Activated T-cell treated with anti-CD3 and anti-CD28 coated beads for 1 hour (primary cell): ENCODE data around the gene CEP170B.
"Not testable (repeated sequence)": the region's sequence is repeated elsewhere in the genome, so short reads cannot be mapped to it uniquely, and the experiment has no call there.

Experiments
- DNase-seq: peaks from one replicate; pipeline ENCODE4 v3.0.0-alpha.2; 2020; ENCODE audit warnings: low read depth

The CEP170B gene

DNA sequence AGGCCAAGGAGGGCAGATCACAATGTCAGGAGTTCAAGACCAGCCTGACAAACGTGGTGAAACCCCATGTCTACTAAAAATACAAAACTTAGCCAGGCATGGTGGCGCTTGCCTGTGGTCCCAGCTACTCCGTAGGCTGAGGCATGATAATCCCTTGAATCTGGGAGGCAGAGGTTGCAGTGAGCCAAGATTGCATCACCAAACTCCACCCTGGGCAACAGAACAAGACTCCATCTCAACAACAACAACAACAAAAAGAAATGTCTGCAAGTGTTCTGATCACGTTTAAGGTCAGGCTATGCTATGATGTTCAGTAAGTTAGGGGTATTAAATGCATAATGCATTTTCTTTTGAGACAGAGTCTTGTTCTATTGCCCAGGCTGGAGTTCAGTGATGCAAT is 52.9 kb downstream of the CEP170B start:
- DNase-seq = no peak

GRCh38 chr14:104919152-104919992 is 54.3 kb downstream of the CEP170B start:
- DNase-seq = not testable (repeated sequence)

DNA sequence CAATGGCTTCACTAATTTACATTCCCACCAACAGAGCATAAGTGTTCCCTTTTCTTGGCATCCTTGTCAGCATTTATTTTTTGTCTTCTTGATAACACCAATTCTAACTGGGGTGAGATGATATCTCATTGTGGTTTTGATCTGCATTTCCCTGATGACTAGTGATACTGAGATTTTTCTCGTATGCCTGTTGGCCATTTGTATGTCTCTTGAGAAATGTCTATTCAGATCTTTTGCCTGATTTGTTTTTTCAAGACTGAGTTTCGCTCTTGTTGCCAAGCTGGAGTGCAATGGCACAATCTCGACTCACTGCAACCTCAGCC is 54.9 kb downstream of the CEP170B start:
- DNase-seq = no peak

GRCh38 chr14:104923640-104924420 is 58.8 kb downstream of the CEP170B start:
- DNase-seq = no peak

DNA sequence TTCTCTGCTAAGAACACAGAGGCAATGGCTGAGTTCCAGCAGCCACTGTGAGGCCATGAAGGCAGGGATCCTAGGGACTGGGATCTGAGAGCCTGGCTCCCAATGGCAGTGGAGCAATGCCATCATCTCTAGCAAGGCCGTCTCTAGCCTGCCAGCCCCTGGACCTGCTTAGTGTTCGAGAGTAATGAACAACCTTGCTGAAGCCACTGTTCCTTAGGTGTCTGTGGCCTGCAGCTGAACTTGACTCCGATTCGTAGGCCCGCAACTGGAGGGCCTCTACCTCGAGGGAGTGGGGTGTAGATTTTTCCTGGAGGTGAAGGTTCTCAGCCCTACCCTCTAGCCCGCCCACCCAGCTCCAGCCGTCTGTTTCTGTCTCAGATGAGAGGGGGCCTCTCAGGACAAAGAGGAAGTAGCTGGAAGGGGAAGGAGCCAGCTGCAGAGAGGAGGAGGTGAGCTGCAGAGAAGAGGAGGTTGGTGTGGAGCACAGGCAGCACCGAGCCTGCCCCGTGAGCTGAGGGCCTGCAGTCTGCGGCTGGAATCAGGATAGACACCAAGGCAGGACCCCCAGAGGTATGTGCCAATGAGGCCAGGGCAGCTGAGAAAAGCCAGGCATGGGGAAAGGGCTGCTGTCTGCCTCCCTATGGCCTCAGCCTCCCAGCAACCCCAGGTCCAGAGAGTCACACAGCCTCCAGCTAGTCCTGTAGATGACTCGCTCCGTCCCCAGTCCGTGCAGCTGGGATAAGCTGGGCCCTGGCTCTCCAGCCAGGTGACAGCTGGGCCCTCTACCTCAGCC is 59.5 kb downstream of the CEP170B start, which contains the start of gene PLD4:
Gene PLD4, plus strand, starts transcription at position 459 of the 793 bp plus-strand sequence. CDS start 2,262 bp downstream, outside the sequence.
- no peak for DNase-seq

DNA sequence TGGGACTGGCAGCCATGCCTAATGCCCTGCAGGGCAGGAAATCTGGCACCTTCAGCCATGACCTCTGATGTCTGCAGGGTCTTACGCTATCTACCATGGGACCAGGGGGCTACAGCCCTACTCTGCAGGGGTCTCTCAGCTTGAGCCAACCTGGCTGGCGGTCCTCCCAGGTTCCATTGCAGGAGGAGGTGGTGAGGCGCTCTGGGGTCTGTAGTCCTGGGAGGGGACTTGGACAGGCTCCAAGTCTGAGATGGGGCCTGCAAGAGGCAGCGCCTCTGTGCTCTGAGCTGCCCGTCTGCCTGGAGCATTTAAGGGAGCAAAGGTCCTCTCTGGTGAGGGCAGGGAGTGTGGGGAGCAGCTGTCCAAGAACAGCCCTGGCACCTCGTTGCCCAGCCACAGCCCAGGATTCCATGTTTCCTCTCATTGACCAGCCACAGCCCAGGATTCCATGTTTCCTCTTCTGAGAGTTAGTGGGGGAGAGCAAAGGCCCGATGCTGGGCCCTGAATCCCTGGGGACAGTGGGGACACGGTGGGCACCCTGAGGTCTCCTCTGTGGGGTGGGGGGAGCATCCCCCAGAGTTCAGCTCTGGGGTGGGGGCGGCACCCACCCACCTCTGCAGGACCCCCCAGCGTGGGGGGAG is 60.3 kb downstream of the CEP170B start:
- DNase-seq = no peak

DNA sequence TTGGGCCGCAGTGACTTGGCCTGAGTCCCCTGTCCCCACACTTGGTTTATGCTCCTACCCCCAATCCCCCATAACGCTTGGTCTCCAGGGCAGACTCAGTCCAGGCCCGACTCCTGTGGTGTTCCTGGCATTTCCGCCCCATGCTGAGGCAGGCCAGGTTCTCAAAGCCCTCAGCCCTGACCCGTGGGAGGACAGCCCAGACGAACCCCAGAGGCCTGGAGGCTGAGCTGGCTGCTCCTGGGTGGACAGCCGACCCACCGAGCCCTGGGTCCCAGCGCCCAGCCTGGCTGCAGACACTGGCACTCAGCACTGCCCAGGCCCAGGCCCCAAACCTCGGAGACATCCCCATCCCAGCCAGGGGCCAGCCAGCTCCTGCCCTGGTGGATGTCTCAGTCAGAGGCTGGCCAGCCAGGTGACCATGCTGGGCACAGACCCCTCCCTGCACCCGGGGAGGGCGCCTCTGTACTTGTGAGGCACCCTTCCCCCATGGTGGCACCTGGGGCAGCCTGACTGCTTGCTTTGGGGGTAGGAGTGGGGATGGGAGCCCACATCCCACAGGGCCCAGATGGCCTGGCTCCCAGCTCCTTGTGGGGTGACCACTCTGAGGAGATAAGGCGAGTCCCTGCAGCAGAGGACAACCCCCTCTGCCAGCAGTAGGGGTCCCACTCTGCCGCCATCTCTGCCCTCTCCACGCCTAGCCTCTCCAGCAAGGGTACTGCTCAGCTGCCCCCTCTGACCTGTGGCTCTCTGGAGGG is 61.0 kb downstream of the CEP170B start:
- no peak for DNase-seq

DNA sequence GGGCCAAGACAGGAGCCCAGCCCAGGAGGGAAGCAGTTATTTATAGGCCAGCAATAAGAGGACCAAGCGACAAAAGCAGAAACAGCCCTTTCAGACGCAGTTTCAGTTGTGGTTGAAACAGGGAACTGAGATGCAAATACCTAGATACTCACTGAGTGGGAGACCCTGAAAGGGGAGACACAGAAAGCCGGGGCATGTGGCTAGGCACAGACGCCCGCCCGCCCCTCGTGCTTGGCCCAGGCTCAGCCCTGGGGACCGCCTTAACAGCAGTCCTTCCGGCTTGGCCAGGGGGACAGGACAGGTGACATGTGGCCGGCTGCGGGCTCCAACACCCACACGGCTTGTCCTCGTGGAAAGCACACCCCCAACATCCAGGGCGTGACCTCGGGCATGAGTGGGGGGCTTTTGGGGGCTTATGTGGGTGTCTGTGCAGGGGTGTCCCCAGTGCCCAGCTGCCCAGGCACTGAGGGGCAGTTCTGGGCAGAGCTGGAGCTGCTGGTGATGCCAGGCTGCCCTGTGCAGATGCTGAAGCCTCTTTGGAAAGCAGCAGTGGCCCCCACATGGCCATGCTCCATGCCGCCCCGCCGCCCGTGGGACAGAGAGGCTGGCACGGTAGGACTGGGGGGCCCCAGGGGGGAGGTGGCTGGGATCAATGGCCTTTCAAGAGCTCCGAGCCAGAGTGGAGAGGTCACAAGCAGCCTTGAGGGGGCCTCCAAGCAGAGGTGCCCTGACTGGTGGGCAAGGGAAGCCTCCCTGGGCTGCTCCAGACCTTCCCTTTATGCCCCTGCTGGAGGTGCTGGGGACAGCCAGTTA is 61.8 kb downstream of the CEP170B start:
- DNase-seq = no peak

DNA sequence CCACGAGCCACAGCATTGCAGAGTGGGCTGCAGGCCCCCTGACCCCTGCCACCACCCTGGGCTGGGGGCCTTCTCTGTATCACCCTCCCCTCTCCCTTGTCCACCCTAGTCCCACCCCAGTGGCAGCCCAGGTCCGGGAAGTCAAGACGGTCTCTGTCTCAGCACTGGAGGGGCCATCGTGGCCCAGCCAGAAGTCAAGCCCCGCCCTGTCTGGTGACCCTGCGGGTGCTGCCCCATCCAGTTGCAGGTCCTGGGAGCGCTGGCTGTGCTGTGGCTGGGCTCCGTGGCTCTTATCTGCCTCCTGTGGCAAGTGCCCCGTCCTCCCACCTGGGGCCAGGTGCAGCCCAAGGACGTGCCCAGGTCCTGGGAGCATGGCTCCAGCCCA is 62.4 kb downstream of the CEP170B start:
- DNase-seq = no peak

GRCh38 chr14:104927901-104928300 is 62.8 kb downstream of the CEP170B start:
- DNase-seq = no peak

- DNase-seq = no peak
Measured at GRCh38 chr14:104928391-104929133, 63.5 kb downstream of the CEP170B start.

GRCh38 chr14:104929268-104930230 is 64.5 kb downstream of the CEP170B start:
- no peak for DNase-seq

GRCh38 chr14:104930526-104931303 is 65.6 kb downstream of the CEP170B start:
- DNase-seq = no peak

- no peak for DNase-seq
Measured at GRCh38 chr14:104931304-104931770, 66.3 kb downstream of the CEP170B start.

GRCh38 chr14:104931771-104932675 is 67.0 kb downstream of the CEP170B start:
- no peak for DNase-seq
